ENCODE measurements around the gene DPH3.

DNA sequence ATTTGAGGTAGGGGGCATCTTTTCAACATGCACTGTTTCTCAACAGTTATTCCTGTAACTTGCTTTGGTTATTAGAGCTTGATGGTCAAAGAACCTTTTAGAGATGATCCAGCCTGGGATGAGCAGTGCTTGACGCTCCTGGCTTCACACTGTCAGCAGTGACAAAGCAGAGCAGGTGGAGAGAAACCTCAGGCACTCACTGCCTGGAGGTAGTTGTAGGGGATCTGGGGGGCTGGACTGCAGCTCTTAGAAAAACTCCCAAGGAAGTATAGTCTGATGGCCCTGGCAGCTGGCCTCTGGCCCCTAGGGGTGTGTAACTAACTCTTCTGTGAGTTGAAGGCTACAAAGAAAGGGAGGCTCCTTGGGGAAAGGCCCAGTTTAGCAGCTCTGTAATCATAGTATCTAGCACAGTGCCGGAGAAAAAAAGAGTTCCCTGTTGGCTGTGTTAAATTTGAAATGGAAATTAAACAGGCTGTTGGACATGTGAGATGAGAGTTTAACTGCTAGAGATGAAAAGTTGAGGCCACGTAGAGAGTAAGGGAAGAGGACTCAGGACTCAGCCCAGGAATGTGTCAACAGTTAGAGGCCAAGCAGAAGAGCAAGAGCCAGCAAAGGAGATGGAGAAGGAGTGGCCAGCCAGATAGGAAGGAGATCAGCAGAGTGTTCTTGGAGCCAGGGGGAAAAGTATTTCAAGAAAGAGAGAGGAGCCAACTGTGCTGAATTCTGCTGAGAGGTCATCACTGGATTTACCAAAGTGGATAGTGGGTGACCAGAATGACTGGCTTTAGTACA lies 14.5 kb upstream of the DPH3 start:
- TF ChIP-seq POLR2A (IDR thresholded peaks at IDR 0.05) (no peak), EP300 (IDR thresholded peaks at IDR 0.05) (no peak), POLR2AphosphoS5 (IDR thresholded peaks at IDR 0.05) (no peak)
- TF ChIP-seq, protein P1, sequence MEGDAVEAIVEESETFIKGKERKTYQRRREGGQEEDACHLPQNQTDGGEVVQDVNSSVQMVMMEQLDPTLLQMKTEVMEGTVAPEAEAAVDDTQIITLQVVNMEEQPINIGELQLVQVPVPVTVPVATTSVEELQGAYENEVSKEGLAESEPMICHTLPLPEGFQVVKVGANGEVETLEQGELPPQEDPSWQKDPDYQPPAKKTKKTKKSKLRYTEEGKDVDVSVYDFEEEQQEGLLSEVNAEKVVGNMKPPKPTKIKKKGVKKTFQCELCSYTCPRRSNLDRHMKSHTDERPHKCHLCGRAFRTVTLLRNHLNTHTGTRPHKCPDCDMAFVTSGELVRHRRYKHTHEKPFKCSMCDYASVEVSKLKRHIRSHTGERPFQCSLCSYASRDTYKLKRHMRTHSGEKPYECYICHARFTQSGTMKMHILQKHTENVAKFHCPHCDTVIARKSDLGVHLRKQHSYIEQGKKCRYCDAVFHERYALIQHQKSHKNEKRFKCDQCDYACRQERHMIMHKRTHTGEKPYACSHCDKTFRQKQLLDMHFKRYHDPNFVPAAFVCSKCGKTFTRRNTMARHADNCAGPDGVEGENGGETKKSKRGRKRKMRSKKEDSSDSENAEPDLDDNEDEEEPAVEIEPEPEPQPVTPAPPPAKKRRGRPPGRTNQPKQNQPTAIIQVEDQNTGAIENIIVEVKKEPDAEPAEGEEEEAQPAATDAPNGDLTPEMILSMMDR (IDR thresholded peaks at IDR 0.05), result no peak

Data from stomach (tissue), 4 donors.